Renal cortical epithelial cell (primary cell): ENCODE results near the gene ZSWIM4. TPM values are rescaled to one million over a fixed set of nuclear protein-coding genes. Genes with fewer than 3 reads are reported as not detected.
A peak's percentile ranks its signal among the peaks of the same experiment; 100 is the strongest.
"Not testable (repeated sequence)": the region's sequence is repeated elsewhere in the genome, so short reads cannot be mapped to it uniquely, and the experiment has no call there.

Experiments
- DNase-seq: peaks from one replicate; pipeline ENCODE4 v3.0.0-alpha.2; 2011; ENCODE audit warnings: low read depth
- total RNA-seq: library from RNA; depleted of rRNA; stranded (reverse); fragments of >200 nt; gene quantifications from 2 replicates; pipeline ENCODE4 v1.2.3, GENCODE V29; 2014

Gene ZSWIM4
- total RNA-seq, 1 donor from 2014 or later = 39.3 TPM

DNA sequence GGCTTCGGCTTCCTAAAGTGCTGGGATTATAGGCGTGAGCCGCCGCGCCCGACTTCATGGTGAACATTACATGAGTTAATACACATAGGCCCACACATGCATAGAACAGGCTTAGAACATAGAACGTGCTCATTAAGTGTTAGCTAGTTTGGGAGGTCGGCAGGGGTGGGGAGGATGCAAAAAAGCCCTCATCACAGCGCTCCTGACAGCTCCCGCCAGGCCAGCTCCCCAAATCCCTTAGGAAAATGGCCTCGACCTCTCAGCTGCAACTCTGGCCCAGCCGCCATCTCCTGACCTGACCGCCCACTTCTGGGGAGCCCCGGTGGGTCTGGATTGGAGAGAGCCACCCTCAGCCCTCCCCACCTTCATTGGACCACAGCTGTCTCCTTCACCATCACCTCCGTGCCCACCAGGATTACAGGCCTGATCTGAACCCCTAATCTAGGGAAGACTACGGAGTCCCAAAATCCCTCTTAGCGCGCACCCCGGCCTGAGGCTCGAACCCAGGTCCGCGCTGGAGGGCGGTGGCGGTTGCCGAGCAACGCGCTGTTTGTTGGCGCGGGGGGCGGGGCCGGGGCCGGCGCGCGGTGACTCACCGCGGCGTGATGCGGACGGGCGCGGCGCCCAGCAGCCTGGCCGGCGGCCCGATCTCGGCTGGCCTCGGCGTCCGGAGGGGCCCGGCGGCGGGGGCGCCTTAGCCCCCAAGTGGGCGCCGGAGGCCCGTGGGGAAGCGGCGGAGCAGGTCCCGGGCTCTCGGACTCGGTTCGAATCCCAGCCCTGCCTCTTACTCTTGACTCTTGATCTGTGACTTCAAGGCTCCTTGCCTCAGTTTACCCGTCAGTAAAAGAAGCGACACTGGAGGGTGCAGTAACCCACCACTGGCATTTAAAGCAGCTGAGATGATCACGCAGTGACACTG is 55.0 kb downstream of the ZSWIM4 start:
- no peak for DNase-seq

- DNase-seq = peak; percentile 87
Observed at GRCh38 chr19:13850910-13851733, 55.9 kb downstream of the ZSWIM4 start.

DNA sequence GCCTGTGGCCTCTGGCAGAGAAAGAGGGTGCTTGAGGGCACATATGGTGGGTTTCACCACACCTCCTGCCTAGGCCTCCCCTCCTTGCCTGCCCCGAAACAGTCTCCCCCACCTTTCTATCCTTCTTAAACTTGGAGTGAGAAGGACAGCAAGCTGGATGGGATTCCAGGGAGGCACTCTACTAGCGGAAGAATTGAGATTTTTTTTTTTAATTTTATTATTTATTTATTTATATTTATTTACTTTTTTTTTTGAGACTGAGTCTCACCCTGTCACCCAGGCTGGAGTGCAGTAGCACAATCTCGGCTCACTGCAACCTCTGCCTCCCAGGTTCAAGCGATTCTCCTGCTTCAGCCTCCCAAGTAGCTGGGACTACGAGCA is 56.5 kb downstream of the ZSWIM4 start:
- not testable (repeated sequence) for DNase-seq

DNA sequence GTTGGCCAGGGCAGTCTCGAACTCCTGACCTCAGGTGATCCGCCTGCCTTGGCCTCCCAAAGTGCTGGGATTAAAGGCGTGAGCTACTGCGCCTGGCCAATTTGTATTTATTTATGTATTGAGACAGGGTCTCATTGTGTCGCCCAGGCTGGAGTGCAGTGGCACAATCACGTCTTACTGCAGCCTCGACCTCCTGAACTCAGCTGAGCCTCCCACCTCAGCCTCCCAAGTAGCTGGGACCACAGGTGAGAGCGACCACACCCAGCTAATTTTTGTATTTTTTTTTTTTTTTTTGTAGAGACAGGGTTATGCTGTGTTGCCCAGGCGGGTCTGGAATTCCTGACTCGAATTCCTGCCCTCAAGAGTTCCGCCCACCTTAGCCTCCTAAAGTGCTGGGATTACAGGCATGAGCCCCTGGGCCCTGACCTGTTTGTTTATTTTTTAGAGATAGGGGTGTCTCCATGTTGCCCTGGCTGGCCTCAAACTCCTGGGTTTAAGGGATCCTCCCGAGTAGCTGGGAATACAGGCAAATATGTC is 57.0 kb downstream of the ZSWIM4 start:
- not testable (repeated sequence) for DNase-seq

DNA sequence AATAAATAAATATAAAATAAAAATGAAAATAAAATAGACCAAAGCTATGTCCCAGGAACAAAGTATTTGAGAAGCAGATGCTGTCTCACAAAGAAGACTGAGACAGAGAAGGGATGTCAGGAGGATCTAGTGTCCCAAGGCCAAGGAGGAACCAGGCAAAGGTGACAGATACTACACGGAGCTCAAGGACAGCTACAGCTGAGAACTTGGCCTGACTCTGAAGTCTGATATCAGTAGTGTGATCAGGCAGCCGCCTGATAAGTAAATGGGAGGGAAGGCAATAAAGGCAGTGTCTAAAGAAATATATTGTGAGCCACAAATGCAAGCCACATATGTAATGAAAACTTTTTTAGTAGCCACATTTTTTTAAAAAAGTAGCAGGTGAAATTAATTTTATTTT is 61.3 kb downstream of the ZSWIM4 start:
- DNase-seq = no peak

DNA sequence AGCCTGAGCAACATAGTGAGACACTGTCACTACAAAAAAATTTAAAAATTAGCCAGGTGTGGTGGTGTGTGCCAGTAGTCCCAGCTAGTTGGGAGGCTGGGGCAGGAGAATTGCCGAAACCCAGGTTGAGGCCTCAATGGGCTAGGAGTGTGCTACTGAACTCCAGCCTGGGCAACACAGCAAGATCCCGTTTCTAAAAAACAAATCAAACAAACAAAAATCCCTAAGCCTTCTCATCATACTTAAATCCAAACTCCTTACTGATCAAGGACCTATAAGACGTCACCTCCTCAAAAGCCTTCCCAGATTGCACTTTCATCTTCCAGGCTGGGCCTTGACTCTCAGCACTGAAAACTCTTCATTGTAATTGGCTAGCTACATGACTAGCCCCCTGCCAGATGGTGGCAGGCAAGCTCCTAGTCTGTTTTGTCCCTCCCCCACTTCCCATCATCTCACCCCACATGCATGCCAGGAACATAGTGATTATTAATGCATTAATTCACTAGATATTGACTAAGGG is 64.2 kb downstream of the ZSWIM4 start:
- DNase-seq = peak; percentile 65

DNA sequence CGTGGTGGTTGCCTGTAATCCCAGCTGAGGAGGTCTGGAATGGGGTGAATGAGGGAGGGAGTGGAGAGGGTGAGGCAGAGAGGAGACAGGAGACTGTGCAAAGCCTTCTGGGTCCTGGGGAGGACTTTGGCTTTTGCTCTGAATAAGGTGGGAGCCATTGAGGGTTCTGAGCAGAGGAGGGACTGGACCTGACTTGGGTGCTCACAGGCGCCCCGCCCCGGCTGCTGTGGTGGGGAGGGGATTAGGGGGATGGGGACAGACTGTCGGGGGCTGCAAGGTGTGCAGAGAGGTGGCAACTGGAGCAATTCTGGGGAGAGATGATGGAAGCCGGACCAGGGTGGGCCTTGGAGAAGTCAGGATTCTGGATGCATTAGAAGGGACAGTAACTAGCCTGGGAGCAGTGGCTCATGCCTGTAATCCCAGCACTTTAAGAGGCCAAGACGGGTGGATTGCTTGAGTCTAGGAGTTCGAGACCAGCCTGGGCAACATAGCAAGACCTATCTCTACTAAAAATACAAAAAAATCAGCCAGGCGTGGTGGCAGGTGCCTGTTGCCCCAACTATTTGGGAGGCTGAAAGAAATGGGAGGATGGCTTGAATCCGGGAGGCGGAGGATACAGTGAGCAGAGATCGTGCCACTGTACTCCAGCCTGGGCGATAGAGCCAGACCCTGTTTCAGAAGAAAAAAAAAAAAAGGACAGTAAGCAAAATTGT is 65.6 kb downstream of the ZSWIM4 start:
- DNase-seq = no peak

DNA sequence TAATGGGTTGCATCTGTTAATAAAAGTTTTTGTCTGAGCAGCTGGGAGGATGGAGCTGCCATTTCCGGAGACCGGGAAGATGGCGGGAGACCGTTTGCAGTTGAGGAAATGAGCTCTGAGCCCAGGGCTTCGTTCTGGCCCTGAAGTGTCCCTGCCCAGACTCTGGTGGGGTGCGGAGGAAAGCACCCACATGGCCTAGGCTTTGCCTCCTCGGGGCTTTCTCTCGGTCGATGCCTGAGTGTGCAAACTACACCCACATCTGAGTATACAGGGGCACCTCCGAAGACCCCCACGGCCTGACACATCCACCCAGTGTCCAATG is 66.1 kb downstream of the ZSWIM4 start:
- no peak for DNase-seq

DNA sequence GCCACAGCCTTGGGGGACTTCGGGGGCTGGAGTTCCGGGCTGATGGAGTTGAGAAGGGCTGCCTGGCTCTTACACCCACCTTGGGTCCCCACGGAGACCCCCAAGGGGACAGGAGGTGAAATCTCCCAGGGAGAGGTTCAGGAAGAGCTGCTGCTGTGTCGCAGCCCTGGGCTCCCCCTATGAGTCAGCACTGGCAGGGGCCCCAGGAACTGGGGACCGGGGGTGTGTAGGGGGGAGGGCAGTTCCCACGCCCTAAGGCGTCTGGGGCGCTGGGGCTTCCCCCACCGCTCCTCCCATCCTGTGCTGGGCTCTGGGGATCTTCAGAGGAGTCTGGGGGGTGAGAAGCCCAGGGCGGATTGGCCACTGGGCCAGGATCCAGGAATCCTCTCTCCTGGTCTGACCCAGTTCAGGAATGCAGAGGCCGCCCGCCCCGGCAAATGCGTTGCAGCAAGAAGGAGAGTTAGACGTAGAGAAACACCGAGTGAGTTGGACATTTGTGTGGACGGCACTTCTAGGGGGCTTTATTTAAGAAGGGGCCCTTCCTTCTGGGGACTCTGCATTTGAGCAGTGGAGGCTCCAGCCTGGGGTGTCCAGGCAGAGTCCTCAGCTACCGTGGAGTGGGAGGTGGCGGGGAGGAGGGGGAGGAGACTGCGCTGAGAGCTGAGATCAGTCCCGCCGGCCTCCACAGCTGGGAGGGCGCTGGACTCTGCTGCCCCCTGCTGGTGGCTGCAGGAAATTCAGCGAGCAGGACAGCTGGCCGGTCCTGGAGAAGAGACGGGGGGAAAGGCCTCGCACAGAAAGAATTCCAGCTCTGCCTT is 66.7 kb downstream of the ZSWIM4 start:
- DNase-seq = peak; percentile 81

DNA sequence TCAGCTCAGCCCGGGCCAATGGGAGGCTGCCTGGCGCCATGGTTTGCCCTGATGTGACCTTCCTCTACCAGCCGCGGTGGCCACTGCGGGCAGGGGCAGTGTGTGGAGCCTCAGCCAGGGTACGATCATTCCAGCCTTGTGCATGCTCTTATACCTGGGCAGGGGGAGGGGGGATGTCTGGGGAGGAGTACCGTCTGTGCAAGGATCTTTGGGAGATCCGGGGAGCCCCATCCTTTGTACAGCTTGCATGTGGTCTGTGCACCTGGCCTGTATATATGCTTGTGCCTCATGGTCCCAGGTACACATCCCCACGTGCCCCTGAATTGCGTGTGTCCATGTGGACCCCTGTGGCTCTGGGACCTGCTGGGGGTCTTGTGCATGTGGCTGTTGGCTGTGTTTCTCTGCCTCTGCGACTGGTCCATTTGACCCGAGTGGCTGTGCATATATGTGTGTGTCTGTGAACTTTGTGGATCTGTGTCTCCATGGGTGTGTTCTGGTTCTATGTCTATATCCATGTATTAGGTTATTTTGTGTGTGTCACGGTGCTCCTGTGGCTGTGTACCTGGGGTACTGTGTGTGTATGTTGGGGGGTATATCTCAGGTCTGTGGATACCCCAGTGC is 68.9 kb downstream of the ZSWIM4 start:
- DNase-seq = no peak

DNA sequence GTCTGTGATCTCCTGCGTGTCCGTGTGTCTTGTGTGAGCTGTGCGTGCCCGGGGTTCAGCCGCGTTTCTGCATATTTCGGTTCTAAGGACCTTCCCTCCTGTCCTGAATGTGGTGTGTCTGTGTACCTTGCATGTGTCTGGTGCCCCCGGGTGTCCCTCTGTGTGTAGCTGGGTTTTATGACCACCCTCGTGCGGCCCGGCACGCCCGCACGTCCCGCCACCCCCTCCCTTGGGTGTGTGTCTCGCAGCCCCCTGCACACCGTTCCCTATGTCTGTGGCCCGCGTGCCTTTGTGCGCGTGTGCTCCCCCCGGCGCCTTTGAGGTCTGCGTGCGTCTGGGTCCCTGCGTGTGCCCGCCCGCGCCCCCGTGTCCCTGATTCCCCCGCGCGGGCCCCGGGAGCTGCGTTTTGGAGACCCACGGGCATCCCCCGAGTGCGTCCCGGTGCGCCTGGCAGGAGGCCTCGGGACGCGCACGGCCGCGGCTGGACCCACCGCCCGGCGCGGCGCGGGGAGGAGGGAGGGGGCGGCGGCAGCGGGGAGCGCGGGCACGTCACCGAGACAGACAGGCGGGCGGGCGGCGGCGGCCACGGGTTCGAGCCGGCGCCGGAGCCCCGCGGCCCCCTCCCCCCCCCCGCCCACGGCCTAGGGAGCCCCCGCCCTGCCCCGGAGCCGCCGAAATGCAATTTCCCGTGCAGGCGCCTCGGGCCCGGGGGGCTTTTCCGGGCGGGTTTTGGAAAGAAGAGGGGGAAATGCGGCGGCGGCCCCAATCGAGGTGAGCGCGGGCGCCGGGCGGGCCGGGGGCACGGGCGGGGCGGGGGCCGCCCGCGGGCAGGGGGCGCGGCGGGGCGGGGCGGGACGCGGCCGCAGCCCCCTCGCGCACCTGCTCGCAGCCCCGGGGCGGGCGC is 69.7 kb downstream of the ZSWIM4 start:
- DNase-seq = no peak

GRCh38 chr19:13865571-13866462 is 70.6 kb downstream of the ZSWIM4 start:
- no peak for DNase-seq

DNA sequence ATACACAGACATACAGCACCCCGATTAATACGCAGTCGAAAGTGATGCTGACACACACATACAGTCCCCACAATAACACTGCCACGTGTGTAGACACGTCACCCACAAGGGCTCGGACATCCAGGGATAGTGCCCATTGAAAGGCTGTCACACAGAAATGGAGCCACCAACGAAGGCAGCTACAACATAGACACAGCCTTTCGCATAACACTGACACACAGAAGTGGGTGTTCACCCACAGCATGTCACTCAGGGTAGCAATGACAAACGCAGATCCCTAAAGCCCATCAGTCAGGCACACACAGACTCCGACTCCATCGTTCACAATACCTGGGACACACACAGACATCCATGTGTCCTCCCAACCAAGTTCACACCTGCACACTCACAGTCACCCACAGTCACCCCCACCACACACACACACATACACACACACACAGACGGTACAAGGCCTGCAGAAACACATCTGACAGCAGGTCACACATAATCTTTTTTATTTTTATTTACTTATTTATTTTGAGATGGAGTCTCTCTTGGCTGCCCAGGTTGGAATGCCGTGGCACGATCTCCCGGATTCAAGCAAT is 71.3 kb downstream of the ZSWIM4 start:
- DNase-seq = no peak

- no peak for DNase-seq
Observed at GRCh38 chr19:13868663-13869062, 73.4 kb downstream of the ZSWIM4 start.

GRCh38 chr19:13869281-13869680 is 74.0 kb downstream of the ZSWIM4 start:
- no peak for DNase-seq

DNA sequence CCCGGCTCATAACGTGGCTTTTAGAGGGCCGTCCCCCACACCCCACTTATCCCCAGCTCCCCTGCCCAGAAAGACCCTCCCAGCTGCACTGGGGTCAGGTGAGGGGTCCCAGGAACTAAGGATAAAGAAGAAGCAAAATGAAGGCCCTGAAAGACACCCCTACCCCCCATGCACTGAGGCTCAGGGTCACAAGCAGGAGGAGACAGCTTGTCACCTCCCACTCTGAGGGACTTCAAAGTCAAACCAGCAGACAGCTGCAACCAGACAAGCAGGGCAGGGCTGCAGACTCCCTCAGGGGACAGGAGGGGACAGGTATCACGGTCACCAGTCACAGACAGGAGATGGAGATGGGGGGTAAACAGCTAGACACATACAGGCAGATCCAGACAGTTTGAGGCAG is 75.6 kb downstream of the ZSWIM4 start:
- no peak for DNase-seq

- no peak for DNase-seq
Observed at GRCh38 chr19:13872339-13872694, 77.1 kb downstream of the ZSWIM4 start.
